ENCODE data around the gene IST1.
"Not testable (repeated sequence)": the region's sequence is repeated elsewhere in the genome, so short reads cannot be mapped to it uniquely, and the experiment has no call there.

IST1 gene

DNA sequence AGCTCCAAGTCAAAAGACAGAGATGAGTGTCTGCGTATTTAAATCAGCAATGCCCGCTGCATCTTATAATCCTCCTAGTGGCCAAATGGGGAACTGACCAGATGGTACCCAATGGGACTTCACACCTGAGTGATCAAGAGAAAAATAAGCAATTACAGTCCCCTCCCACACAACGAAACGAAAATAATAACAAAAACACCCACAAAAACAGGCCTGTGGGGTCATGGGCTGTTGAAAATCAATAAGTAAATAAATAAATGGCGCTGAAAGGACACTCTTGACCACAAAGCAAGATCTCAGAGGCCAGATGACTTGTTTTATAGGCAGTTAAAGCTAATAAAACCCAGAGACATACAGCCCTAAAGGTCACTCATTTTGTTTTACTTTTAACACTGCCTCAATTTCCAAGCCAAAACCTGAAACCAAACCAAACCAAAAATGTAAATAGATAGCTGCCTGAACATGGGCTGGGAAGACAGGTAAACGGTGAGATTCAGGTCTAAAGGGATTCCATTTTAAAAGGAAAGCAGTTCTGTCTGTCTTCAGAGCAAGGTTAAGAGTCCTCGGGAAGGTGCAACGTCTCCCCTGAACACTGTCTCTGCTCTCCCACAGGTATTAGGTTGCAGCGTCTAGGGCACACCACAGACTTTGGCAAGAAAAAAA lies 12.7 kb upstream of the IST1 start:
- DNase-seq, result peak; percentile 68

DNA sequence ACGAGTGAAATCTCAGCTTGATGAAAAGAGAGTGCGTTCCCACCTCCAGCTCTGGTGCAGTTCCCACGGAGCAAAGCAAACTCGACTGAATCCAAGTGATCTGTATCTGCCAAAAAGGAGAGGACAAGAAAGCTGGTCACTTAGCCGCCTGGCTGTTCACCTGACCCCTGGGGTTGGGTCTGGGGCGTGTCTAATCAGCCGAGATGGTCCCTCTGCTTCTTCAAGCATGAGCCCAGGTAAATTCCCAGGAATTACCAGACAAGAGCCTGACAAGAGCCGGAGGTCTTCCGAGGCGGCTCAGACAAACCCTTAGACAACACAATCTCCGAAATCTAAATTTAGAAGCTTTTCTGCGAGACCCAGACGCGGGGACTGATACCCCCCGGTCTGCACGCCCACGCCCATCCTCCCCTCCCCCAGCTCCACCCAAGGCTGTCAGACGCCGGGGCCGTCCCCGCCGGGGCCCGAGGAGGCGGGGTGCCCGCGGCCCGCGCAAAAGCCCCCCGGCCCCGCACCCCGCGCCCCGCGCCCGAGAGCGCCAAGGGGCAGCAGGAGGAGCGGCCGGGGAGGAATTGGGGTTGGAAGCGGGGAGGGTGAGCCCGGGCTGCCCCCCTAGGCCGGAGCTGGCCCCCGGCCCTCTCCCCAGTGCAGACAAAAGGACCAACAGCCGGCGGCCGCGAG lies 12.0 kb upstream of the IST1 start:
- peak; percentile 35 for DNase-seq

DNA sequence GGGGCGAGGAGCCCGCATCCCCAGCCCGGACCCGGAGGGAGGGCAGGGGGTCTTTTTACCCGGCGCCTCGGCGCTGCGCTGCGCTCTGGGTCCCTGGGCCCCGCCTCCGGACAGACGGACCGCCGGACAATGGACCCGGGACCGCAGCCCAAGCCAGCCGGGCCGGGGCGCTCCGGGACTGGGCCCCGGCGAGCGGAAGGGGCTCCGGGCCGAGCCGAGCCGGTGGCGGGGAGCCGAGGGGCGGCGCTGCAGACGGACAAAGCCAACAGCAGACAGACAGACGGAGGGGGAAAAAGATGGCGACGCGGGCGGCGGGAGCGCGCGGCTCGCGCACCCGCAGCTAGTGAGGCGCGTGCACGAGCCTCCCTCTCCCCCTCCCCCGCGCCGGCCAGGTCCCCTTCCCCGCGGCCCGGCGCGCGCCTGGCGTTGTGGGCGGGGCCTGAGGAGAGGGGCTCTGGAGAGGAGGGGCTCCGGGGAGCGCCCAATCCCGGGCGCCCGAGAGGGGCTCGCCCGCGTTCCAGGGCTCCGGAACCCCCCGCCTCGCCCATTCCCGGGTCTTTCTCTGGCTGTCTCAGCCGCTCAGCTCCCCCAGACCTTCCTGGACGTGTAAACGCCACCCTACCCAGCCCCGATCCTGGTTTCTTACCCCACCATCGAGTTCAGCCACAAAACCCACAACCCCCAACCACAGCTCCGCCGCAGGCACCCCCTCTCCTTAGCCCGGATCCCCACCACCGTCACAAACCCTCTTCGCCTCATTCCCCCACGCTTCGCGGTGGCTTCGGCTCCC lies 11.3 kb upstream of the IST1 start, which contains the start of gene ZNF821:
Gene ZNF821, minus strand, starts transcription at position 334 of the 790 bp plus-strand sequence. CDS start 4,236 bp downstream, outside the sequence.
- peak; percentile 88 for DNase-seq

DNA sequence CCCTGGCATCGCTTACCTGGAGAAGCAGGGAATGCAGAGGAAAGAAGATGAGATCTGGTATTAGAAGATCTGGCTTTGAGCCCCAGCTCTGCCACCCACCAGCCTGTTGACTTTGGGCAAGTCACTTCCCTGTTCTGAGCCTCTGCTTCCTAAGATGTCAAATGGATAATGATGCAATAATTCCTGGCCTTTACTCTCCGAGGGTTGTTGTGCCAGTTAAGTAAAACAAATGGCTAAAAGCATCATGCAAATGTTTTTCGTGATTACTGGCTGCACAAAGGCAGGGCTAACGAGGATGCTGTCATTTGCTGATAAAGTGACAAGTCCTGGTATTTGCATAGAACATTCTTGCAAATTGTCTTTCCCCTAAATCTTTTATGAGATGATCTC lies 10.1 kb upstream of the IST1 start:
- DNase-seq, result no peak

DNA sequence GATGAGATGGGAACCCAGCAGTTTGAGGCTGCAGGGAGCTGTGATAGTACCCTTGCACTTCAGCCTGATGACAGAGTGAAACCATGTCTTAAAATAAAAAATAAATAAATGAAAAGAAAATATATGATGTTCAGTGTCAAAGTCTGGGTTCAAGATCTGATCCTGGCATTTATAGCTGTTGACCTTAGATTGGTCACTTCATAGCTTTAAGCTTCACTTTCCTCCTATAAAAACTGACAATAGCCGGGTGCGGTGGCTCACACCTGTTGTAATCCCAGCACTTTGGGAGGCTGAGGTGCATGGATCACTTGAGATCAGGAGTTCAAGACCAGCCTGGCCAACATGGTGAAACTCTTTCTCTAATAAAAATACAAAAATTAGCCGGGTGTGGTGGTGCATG lies 6.2 kb upstream of the IST1 start:
- no peak for DNase-seq

DNA sequence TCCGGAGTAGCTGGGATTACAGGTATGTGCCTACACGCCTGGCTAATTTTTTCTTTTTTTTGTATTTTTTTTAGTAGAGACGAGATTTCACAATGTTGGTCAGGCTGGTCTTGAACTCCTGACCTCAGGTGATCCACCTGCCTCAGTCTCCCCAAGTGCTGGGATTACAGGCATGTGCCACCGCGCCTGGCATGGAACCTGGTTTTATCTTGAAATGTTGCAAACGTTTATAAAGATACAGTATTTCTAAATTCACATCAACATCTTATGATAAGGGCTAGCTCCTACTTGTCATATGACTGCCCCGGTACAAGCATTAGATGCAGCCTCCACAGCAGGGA lies 1.5 kb upstream of the IST1 start:
- DNase-seq, result no peak

DNA sequence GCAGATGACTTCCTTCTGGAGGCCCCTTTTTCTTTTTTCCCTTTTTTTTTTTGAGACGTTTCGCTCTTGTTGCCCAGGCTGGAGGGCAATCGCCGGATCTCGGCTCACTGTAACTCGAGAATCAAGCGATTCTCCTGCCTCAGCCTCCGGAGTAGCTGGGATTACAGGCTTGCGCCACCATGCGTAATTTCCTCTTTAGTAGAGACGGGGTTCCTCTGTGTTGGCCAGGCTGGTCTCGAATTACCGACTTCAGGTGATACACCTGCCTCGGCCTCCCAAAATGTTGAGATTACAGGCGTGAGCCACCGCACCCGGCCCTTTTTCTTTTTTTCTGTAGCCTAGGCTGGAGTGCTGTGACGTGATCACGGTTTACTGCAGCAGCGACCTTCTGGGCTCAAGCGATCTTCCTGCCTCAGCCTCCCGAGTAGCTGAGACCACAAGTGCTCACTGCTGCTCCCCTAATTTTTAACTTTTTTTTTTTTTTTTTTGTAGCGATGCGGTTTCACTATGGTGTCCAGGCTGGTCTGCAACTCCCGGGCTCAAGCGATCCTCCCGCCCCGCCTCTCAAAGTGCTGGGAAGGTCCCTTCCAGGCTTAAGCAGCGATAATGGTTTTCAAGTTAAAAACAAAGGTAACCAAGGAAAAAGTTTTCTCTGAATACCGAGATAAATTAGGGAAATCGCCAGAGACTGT lies 956 bp upstream of the IST1 start:
- peak; percentile 52 for DNase-seq

DNA sequence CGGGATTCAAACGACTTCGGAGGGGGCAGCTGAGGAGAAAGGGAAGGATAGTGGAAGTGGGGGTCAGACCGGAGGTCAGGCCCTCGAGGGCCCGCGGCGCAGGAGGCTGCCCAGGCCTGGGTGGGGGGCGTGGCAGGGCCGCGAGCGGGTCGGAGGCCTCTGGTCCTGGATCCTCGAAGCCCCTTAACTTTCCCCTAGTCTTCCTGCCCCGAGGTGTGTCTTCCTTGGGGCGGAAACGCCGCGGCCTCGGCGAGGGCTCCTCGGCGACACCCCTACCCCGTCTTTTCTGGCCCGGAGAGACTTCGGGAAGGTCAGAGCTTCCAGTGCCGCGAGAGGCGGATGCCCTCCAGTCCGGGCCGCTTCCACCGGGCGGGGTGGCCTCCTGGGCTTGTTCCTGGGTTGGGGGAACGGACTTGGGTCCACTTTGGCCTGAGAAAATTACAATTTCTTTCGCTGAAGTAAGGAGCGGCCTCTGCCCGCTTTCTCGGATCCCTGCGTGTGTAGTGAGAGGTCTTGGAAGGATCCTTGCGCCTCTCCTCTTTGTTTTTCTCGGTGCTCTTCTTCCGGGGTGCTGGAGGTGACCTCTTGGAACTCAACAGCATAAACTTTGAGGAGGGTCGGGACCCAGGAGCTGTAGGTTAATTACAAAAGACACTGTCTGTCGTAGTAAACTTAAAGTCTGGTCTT lies 491 bp downstream of the IST1 start:
- DNase-seq, result peak; percentile 1

DNA sequence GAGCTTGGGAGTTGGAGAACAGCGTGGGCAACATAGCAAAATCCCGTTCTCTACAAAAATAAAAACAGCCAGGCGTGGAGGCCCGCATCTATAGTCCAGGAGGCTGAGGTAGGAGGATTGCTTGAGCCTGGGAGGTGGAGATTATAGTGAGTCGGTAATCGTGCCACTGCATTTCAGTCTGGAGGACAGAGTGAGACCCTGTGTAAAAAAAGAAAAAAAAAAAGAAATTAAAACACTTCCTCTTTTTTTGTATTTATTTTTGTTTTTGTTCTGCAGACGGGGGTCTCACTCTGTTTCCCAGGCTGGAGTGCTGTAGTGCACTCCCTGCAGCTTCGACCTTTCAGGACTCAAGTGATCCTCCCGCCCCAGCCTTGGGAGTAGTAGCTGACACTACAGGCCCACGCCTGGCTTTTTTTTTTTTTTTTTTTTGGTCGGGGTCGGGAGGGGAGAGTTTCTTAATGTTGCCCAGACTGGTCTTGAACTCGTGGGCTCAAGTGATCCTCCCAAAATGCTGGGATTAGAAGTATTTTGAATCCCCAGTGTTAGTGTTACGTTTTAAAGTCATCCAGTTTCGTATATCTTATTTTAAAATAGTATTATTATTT lies 1.5 kb downstream of the IST1 start:
- DNase-seq, result no peak

DNA sequence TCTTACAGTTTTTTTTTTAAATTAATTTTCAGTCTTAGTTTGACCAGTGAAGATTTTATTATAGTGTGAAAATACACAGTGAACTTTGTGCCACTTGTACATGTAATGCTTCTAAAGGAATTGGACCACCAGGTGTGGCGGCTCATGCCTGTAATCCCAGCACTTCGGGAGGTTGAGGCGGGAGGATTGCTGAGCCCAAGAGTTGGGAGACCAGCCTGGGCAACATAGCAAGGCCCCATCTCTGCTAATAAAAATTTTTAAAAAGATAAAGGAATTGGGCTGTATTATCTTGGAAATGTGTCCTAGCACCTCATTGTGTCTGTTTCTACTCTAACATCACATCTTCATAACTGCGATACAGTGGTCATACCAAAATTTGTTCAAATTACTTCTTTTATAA lies 3.8 kb downstream of the IST1 start:
- DNase-seq, result no peak

DNA sequence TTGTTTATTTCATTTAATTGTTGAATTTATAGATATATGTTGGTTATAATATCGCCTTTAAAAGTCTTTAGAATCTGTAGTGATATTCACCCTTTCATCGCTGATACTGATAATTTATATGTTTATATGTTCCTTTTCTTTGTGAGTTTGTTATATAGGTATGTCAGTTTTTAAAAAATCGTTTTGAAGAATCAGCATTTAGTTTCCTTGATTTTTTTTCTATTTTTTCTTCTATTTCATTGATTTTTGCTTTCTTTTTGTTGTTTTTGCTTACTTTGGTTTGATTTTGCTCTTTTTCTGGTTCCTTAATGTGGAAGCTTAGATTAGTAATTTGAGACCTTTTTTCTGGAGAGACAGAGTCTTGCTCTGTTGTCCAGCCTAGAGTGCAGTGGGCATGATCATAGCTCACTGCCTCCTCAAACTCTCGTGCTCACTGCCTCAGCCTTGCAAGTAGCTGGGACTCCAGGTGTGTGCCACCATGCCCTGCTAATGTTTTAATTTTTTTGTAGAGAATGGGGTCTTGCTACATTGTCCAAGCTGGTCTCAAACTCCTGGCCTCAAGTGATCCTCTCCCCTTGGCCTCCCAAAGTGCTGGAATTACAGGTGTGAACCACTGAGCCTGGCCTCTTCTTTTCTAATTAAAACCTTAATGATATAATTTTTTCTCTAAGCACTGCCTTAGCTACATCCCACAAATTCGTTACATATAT lies 7.5 kb downstream of the IST1 start:
- DNase-seq, result no peak

DNA sequence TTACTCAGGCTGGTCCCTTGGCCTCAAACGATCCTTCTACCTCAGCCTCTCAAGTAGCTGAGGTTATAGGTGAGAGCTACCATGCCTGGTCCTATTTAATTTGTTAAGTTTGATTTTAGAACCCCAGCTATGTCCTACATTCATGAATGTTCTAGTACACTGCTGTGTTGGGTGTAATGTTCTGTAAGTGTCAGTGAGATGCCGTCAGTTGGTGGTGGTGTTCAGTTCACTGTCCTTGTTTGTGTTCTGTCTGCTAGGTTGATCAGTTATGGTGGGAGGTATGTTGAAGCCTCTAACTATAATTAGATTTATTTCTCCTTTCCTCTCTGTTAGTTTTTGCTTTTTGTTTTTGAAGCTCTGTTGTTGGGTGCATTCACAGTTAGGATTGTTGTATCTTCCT lies 8.3 kb downstream of the IST1 start:
- DNase-seq, result no peak

DNA sequence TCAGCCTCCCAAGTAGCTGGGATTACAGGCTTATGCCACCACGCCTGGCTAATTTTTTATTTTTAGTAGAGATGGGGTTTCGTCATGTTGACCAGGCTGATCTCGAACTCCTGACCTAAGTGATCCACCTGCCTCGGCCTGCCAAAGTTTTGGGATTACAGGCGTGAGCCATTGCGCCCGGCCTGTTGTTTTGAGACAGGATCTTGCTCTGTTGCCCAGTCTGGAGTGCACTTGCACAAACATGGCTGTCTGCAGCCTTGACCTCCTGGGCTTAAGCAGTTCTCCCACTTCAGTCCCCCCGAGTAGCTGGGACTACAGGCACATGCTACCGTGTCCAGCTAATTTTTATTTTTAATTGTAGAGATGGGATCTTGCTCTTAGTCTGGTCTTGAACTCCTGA lies 8.9 kb downstream of the IST1 start:
- DNase-seq, result no peak

DNA sequence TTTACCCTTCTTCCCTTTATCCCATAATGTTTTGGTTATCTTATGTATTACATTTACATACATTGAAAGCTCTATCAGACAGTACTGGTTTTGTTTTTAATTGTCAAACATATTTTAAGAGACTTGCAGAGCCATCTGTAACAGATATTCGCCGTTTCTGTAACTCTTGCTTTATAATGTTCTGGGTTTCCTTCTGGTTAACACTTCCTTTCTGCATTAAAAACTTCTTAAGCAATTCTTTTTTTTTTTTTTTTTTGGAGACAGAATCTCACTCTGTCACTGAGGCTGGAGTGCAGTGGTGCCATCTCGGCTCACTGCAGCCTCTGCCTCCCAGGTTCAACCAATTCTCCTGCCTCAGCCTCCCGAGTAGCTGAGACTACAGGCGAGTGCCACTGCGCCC lies 10.4 kb downstream of the IST1 start:
- DNase-seq, result not testable (repeated sequence)

DNA sequence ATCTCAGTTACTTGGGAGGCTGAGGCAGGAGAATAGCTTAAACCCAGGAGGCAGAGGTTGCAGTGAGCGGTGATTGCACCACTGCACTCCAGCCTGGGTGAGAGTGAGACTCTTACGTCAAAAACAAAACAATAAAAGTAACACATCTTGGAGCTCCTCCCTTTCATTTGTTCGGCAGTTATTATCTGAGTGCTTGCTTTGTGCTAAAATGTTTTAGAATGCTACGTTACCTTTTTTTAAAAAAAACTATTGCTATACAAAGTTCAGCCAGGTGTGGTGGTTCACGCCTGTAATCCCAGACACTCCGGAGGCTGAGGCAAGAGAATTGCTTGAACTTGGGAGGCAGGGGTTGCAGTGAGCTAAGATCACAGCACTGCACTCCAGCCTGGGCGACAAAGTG lies 15.8 kb downstream of the IST1 start:
- DNase-seq, result no peak

DNA sequence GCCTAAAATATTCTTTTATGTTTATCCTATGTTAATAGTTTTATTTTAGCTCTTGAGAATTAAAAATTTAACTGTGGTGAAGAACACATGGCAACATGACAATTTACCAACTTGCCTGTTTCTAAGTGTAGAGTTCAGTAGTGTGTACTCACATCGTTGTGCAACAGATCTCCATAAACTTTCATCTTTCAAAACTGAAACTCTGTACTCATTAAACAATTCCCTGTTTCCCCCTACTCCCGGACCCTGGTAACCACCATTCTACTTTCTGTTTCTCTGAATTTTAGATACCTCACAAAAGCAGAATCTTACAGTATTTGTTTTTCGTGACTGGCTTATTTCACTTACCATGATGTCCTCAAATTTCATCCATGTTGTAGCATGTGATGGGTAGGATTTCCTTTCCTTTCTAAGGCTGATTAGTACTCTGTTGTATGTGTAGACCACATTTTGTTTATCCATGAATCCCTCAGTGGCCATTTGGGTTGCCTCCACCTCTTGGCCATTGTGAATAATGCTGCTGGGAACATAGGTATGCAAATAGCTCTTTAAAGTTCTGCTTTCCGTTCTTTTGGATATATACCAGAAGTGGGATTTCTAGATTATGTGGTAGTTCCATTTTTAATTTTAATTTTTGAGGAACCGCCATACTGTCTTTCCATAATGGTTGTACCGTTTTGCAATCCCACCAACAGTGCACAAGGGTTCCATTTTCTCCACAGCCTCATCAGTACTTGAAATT lies 17.4 kb downstream of the IST1 start:
- DNase-seq, result no peak

DNA sequence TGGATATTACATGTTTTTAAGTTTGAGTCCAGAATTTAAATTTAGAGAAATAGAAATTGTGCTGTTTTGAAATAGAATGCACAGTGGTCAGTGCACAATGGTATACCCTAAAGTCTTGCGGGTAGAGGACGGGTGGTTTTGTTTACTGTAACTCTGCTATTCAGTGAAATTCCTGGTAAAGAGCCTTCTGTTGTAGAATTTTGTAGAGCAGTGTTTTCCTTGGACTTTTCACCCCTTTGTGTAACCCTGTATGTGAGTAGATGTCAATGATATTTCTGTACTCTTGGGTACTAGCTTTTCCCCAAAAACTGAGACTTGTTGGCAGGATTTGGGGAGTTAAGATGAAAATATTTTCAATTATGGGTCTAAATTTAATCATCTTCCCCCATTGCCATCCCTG lies 19.5 kb downstream of the IST1 start:
- DNase-seq, result no peak

DNA sequence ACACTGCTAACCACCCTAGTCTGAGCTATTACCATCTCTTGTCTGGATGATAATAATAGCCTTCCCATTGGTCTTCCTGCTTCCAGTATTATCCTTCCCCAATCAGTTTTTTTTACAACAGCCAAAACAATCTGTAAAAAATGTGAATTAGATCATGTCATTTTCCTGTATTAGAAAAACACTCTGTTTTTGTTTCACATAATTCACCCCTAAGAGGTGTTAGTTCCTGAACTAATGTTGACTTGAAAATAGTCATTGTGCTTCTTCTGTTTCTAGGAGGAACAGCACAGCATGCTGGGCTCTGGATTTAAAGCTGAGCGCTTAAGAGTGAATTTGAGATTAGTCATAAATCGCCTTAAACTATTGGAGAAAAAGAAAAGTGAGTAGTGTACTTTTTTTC lies 20.0 kb downstream of the IST1 start:
- DNase-seq, result no peak

DNA sequence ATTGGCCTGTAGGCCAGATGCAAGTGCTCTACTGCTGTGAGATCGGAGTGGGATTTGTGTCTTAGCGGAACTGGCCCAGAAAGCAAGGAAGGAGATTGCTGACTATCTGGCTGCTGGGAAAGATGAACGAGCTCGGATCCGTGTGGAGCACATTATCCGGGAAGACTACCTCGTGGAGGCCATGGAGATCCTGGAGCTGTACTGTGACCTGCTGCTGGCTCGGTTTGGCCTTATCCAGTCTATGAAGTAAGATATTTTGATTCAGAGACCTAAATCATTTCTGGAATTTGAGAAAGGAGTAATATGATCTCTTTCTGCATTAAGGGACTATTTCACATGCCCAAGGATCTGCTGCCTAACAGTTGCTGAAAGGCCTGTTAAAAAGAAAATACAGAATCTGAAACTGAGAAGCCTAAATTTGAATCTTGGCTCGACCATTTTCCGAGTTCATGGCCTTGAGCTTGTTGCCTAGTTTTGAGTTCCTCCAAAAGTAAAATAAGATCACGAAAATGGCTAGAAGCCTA lies 21.1 kb downstream of the IST1 start:
- no peak for DNase-seq

DNA sequence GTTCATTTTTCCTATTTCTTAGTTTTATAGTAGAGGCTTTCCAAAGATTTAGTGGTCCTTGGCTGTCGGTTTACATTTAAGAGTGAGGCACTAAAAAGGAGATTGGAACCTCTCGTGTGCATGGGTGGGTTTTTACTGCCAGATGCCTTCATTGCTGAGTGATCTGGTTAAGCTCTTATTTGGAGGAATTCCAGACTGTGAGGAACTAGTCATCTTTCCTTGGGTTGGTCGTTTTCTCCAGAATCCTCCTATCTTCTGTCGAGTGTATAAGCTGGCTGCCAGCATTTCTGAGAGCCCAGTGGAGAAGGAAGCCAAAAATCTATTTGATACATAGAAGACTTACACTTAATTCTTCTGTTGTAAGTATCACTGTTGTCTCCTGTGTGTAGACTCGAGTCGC lies 22.6 kb downstream of the IST1 start:
- no peak for DNase-seq

DNA sequence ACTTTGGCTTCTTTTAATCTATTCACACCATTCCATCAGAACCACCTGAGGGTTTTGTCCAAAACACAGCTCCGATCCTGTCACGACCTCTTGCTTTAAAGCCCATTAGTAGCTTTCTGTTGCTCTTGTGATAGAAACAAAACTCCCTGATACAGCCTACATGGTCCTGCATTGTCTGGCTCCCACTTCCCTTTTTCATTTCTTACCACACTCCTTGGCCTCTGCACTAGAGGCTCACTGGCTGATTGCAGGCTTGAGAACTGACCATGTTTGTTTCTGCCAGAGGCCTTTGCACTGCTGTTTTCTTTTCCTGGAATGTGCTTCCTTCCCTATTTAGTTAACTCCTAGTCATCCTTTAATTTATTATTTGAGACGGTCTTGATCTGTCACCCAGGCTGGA lies 23.7 kb downstream of the IST1 start:
- no peak for DNase-seq

Data from NCI-H345 (cell line).